Globus pallidus (tissue), 1 donor: Measurements from ENCODE around the gene WAPL.
"Not testable (repeated sequence)": the region's sequence is repeated elsewhere in the genome, so short reads cannot be mapped to it uniquely, and the experiment has no call there.

Experiments
- DNase-seq: peaks from one replicate; pipeline ENCODE4 v3.0.0-alpha.2; 2015; ENCODE audit warnings: low spot score

Gene WAPL

DNA sequence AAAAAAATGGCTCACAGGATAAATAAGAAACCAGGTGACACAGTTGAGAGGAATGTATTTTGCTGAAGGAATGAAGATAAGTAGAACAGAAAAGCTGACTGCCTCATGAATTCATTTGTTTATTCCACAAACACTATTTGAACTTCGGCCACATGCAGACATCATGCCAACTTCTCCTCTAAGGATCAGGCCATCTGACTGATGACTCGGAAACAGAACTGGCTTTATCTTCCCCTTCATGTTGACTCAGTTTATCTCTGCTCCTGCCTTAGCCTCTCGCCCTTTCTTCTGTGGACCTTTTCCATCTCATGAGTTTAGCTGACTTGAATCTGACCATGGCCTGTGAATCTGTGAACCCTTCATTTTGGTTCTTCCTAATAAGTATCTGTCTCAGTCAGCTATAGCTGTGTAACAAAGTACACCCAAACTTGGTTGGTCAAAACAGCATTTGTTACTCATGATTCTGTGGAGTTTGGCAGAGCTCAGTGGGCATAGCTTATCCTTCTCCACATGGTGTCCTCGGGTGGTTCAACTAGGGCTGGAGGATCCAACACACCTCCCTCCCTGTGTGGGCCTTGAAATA is 111.0 kb downstream of the WAPL start:
- no peak for DNase-seq

GRCh38 chr10:86409183-86409582 is 112.4 kb downstream of the WAPL start:
- no peak for DNase-seq

- DNase-seq = no peak
Observed at GRCh38 chr10:86403183-86403797, 118.3 kb downstream of the WAPL start.

- DNase-seq = no peak
Observed at GRCh38 chr10:86402283-86402941, 119.2 kb downstream of the WAPL start.

DNA sequence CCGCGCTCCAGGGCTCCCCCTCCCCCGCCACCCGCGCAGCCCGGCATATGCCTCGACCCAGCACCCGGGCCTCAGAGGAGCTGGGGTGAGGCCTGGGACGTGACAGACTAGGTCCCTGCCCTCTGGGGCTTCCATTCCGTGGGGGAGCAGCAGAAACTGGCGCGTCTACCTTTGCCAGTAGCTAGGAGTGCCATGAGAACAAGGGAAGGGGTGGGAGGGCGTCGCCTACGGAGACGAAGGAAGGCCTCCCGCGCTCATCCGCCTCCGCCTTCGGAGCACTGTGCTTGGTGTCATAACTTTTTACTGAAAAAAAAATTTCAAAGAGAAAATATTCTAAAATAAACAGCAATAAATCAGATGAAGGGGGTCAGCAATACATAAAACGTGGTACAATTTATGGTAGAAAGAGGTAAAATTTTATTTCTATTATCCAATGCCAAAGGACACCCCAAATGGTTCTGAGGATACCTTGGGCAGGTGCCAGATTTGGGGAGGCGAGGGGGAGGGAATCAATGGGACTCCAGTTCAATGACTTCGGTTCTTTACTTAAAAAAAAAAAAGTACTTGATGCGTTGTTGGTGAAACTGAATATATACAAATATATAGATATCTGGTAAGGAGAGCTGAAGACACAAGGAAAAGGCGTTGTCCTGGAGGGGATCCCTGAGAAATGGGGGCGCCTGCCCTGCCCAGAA is 119.9 kb downstream of the WAPL start:
- DNase-seq = no peak

DNA sequence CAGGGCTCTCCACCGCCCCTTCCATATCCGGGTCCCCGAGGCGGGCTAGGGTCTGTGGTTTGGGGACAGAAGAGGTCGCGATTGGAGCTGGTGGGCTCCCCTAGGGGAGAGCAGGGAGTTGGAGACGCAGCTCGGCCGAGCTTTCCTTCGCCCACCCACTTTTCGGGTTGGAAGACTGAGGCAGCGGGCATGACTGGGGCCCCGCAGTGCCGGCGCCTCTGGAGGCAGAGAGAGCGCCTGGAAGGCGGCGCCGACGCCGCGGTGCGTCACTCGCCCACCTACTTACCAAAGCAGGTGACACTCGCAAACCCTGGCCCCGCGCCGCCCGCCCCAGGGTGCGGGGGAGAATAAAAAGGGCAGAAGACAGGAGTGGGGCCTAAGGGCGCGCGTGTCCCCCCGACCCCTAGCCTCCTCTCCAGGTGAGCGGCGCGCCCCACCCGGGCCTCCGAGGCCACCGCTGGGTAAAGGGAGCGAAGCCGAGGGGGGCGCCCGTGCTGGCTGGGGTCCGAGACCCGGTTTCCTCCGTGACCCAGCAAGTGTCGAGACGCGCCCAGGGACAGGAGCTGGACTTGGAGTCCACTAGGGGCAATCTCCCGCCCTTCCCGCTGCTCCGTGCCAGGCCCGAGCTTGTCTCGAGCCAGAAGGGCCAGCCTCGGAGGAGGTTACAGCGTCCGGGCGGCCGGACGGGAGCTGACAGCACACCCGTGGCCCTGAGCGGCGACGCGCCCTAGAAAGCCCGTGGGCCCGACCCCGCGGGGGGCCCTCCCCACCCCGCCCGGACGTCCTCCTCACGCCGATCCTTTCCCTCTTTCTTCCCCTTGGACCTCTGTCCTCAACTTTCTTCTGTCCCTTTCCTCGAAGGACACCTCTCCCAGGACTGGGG is 120.6 kb downstream of the WAPL start:
- no peak for DNase-seq

DNA sequence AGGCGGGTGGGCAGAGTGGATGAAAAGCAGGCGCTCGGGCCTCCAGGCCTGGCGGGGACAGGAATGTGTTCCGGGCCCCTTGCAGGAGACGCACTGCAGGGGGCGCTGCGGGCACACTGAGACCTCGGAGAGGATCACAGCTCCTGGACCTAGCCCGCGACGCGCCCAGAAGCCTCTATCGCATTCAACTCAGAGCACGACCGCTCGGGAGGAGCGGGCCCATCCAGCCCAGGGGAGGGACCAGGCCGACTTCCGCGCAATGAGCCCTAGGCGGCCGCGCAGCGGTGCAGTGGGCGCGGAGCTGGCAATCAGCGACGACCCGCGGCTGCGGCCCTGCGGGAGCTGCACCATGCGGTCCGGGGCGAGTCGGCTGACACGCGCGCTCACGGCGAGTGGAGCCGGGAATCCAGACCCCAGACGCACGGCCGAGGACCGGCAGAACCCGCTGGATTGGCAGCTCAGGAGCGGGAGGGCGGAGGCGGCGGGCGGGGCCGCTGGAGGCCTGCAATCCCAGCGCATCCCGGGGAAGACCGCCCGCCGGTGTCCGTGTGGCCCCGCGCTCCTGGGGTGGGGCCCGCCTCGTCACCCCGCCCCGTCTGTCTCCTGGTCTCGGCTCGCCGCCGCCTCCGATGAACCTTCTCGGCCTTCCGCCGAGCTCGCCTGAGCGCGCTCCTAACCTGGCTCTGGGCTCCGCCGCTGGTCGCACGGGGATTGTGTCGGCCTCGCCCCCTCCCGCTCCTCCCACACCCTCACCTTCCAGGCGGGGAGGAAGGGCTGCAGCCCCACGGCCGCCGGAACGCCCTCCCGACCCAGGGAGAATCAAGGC is 121.5 kb downstream of the WAPL start:
- DNase-seq = peak; percentile 93

DNA sequence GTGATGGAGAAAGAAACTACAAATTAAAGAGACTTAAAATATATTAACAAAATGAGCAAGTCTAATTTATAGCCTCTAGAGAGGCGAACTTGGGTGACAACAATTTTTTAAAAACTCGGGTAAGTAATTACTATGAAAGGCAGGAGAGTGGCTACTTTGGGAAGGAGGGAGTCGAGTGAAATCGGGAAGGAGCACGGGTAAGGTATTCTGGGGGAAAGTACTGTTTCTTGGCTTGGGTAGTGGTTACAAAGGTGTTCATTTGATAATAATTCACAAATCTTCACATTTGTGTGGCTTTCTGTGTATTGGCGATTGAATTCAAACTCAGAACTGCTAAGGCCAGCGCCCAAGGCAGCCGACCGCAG is 122.1 kb downstream of the WAPL start:
- no peak for DNase-seq

DNA sequence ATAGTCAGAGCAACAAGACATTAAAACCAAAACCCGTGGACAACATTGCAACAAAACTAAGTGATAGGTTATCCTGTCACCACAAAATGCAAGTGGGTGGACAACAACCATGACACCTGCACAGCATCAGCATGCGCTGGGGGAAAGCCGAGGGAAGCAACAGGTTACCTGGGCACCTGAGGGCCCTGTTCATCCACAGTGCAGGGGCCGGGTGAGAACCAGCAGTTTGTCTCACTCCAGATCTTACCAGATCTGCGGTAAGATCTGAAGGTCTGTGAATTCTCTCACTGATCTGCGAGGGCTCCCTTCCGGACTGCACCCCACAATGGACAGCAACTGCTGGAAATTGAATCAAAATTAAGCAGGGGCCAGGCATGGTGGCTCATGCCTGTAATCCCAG is 124.5 kb downstream of the WAPL start:
- no peak for DNase-seq

DNA sequence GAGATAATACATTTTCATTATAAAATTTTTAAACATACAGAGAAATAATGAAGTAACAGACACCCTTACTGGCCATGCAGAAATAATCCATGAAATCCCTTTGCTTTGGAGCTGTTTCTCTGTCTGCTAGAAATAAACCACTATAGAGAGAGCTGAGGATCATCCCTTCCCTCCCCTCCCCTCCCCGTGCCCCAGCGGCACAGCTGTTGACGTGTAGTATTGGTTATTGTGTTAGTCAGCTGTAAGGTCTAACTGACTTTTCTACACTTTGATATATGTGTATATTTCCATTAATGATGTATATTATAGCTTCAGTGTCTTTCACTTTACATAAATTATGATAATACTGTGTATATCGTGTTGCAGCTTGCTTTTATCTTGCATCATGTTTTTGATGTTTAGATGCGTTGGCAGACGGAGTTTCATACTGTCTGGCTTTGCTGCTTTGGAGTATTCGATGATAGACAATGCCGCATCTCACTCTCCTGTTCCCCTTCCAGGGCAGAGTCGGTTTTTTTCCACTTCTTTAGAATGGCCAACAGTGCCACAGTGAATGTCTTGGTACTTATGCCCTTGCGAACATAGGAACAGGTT is 127.6 kb downstream of the WAPL start:
- no peak for DNase-seq

GRCh38 chr10:86393362-86393761 is 128.2 kb downstream of the WAPL start:
- DNase-seq = no peak

DNA sequence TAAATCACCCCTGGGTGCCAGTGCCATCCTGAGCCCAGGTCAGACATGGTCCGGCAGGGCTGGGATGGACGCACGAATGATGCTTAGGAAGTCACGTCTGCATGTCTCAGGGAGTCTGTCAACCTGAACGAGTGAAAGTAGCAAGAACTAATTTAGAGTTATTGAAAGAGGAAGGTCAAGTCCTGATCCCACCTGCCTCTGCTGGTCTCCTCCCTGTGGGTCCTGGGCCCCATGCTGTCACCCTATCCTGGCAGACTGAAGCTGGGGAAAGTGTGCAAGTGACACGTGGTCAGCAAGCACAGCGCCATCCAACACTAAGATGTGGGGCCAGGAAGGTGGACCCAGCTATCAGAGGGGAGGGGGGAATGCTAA is 128.9 kb downstream of the WAPL start:
- no peak for DNase-seq

GRCh38 chr10:86391986-86392722 is 129.4 kb downstream of the WAPL start:
- DNase-seq = no peak

DNA sequence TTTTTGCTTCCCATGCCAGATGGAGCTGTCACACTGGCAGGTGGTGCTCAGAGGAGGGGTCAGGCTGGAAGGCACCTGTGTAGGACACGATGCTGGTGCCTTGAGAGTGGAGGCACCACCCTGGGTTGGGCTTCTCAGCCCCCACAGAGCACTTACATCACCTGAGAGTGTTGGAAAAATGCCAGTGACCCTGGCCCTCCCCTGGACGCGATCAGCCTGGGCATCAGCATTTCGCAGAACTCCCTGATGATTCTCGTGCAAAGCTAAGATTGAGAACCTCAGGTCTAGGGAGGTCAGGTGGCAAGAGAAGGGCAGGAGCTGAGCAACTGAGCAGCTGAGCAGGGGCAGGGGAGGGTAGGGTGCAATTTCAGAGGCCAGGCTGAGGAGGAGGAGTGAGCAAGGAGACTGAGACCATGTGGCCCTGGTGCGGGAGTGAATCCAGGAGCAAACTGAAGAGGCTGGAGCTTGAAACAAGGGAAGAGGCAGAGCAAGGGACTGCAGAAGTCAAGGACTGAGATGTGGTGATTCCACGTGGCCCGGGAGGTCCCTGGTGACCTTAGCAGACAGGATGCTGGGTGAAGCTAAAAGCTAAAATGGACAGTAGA is 130.3 kb downstream of the WAPL start:
- no peak for DNase-seq

DNA sequence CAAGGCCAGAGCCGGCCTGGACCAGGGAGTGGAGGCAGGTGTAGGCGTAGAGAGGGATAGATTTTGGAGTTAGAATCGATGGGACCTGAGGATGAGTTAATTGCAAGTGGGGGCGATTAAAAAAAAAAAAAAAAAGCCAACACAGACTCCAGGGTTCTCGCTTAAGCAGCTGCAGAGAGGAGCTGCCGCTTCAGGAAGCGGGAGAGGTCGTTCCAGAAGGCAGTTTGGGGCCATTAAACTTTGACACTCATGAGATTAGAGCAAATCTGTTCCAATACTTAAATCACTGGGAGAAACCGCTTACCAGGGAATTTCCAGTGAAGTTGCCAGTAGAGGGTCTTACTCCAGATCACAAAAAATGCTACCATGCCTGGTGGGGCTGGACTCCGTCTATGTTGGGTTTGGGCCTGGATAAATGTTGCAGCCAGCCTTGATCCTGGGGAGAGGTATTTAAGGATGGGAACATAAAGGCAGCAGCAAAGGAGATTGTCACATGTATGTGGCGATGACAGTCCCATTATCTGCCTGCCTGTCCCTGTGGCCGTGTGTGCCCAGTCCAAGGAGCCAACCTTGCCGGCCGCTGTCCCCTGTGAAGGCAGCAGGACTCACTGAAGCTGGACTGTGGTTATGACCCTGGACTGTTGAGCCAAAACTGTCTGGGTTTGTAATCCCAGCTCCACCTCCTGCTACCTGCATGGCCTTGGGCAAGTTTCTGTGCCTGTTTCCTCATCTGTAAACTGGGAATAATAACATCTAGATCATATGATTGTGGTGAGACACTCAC is 131.1 kb downstream of the WAPL start:
- no peak for DNase-seq

DNA sequence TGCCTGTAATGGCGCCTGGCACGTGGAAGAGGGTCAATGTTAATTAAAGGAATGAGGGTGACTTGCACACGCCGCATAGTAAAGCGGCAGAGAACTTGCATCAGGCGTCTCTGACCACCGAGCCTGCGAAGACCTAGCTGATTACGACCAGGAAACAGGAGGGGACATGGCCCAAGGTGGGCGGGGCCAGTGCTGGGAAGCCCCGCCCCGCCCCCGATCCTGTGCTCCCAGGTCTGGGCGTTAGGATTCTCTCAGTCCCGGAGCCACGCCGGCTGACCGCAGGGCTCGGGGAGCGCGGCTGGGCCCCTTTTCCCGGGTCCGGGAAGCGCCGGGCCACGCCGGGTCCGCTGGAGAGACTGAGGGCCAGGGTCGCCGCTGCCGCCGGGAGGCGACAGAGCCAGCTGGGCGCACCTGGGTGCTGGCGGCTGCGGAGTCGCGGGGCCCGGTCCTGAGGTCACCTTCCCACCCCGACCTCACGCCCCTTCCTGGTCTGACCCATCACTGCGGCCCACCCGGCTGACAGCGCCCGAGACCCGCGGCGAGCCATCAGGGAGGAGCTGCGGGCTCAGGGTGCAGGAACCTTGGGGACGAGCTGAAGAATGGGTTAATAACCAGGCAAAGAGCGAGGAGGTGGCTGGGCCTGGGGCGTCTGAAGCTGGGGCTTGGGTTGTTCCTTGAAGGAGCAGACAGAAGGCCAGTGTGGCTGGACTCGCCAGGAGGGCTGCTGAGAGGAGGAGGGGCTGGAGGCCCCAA is 132.0 kb downstream of the WAPL start:
- no peak for DNase-seq

DNA sequence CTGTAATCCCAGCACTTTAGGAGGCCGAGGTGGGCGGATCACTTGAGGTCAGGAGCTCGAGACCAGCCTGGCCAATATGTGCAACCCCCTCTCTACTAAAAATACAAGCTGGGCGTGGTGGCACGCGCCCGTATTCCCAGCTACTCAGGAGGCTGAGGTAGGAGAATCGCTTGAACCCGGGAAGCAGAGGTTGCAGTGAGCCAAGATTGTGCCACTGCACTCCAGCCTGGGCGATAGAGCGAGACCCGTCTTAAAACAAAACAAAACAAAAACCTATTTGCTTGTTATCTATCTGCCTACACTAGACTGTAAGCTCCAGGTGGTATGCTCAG is 132.5 kb downstream of the WAPL start:
- DNase-seq = not testable (repeated sequence)

GRCh38 chr10:86388119-86388704 is 133.4 kb downstream of the WAPL start:
- DNase-seq = no peak
